ENCODE results near the gene DOCK2.
"Not testable (repeated sequence)": the region's sequence is repeated elsewhere in the genome, so short reads cannot be mapped to it uniquely, and the experiment has no call there.

DOCK2 gene

GRCh38 chr5:169933616-169934015 is 296.5 kb downstream of the DOCK2 start:
- DNase-seq (ENCODE audit: low read depth in 2 of 2, low spot score in 1 of 2), result no peak

- no peak for DNase-seq (ENCODE audit: low read depth in 2 of 2, low spot score in 1 of 2)
Measured at GRCh38 chr5:169934990-169935389, 297.9 kb downstream of the DOCK2 start.

GRCh38 chr5:169935762-169936161 is 298.7 kb downstream of the DOCK2 start:
- no peak for DNase-seq (ENCODE audit: low read depth in 2 of 2, low spot score in 1 of 2)

- DNase-seq (ENCODE audit: low read depth in 2 of 2, low spot score in 1 of 2), result no peak
Measured at GRCh38 chr5:169938439-169938838, 301.4 kb downstream of the DOCK2 start.

GRCh38 chr5:169939731-169940130 is 302.7 kb downstream of the DOCK2 start:
- DNase-seq (ENCODE audit: low read depth in 2 of 2, low spot score in 1 of 2), result no peak

- no peak for DNase-seq (ENCODE audit: low read depth in 2 of 2, low spot score in 1 of 2)
Measured at GRCh38 chr5:169941542-169941941, 304.5 kb downstream of the DOCK2 start.

- no peak for DNase-seq (ENCODE audit: low read depth in 2 of 2, low spot score in 1 of 2)
Measured at GRCh38 chr5:169942181-169942580, 305.1 kb downstream of the DOCK2 start.

- DNase-seq (ENCODE audit: low read depth in 2 of 2, low spot score in 1 of 2), result no peak
Measured at GRCh38 chr5:169943026-169943425, 306.0 kb downstream of the DOCK2 start.

GRCh38 chr5:169944115-169944514 is 307.0 kb downstream of the DOCK2 start:
- DNase-seq (ENCODE audit: low read depth in 2 of 2, low spot score in 1 of 2), result no peak

GRCh38 chr5:169944922-169945680 is 308.0 kb downstream of the DOCK2 start:
- DNase-seq (ENCODE audit: low read depth in 2 of 2, low spot score in 1 of 2), result no peak

- no peak for DNase-seq (ENCODE audit: low read depth in 2 of 2, low spot score in 1 of 2)
Measured at GRCh38 chr5:169945831-169946261, 308.8 kb downstream of the DOCK2 start.

GRCh38 chr5:169946743-169947295 is 309.7 kb downstream of the DOCK2 start:
- DNase-seq (ENCODE audit: low read depth in 2 of 2, low spot score in 1 of 2), result no peak

- DNase-seq (ENCODE audit: low read depth in 2 of 2, low spot score in 1 of 2), result no peak
Measured at GRCh38 chr5:169950333-169950732, 313.3 kb downstream of the DOCK2 start.

GRCh38 chr5:169953196-169953595 is 316.1 kb downstream of the DOCK2 start:
- not testable (repeated sequence) for DNase-seq (ENCODE audit: low read depth in 2 of 2, low spot score in 1 of 2)

GRCh38 chr5:169954786-169955185 is 317.7 kb downstream of the DOCK2 start:
- DNase-seq (ENCODE audit: low read depth in 2 of 2, low spot score in 1 of 2), result no peak

- no peak for DNase-seq (ENCODE audit: low read depth in 2 of 2, low spot score in 1 of 2)
Measured at GRCh38 chr5:169956126-169956525, 319.1 kb downstream of the DOCK2 start.

GRCh38 chr5:169956756-169957155 is 319.7 kb downstream of the DOCK2 start:
- no peak for DNase-seq (ENCODE audit: low read depth in 2 of 2, low spot score in 1 of 2)

- no peak for DNase-seq (ENCODE audit: low read depth in 2 of 2, low spot score in 1 of 2)
Measured at GRCh38 chr5:169958278-169958677, 321.2 kb downstream of the DOCK2 start.

GRCh38 chr5:169960659-169961058 is 323.6 kb downstream of the DOCK2 start:
- no peak for DNase-seq (ENCODE audit: low read depth in 2 of 2, low spot score in 1 of 2)

GRCh38 chr5:169964246-169964645 is 327.2 kb downstream of the DOCK2 start:
- no peak for DNase-seq (ENCODE audit: low read depth in 2 of 2, low spot score in 1 of 2)

GRCh38 chr5:169970339-169970738 is 333.3 kb downstream of the DOCK2 start:
- DNase-seq (ENCODE audit: low read depth in 2 of 2, low spot score in 1 of 2), result no peak

- no peak for DNase-seq (ENCODE audit: low read depth in 2 of 2, low spot score in 1 of 2)
Measured at GRCh38 chr5:169970911-169971765, 334.1 kb downstream of the DOCK2 start.

Data from stimulated activated CD8-positive, alpha-beta memory T cell treated with anti-CD3 and anti-CD28 coated beads, Interleukin-4, amount 100 ng/mL, for 1 hour (primary cell).